Cardiac muscle cell (in vitro differentiated cells and primary cell): Measurements from ENCODE around the gene UNG. TPM values are rescaled to one million over a fixed set of nuclear protein-coding genes. Genes with fewer than 3 reads are reported as not detected.

Source experiments
- DNase-seq, 2 donors: peaks; one replicate each; pipeline versions ENCODE4 v3.0.0 to v3.0.0-alpha.2; 2010 to 2017; ENCODE audit warnings: low read depth in 1 of 2, low spot score in 1 of 2
- H3K27ac ChIP-seq: fragments of 200-600 bp; sonication (generic); 2 replicates; pipeline ENCODE4 v1.5.1; 2016
- H3K27me3 ChIP-seq: fragments of 200-600 bp; sonication (generic); 2 replicates; pipeline ENCODE4 v1.6.0; 2016; ENCODE audit warnings: control low read depth
- H3K36me3 ChIP-seq: fragments of 200-600 bp; sonication (generic); 2 replicates; pipeline ENCODE4 v1.5.1; 2016; ENCODE audit warnings: control low read depth
- H3K4me1 ChIP-seq: fragments of 200-600 bp; sonication (generic); 2 replicates; pipeline ENCODE4 v1.8.1; 2017; ENCODE audit warnings: low read depth, mild to moderate bottlenecking, mixed run types
- H3K4me3 ChIP-seq: fragments of 200-600 bp; sonication (generic); 2 replicates; pipeline ENCODE4 v1.5.1; 2016; ENCODE audit warnings: mild to moderate bottlenecking
- H3K9me3 ChIP-seq: fragments of 200-600 bp; sonication (generic); 2 replicates; pipeline ENCODE4 v1.5.1; 2017; ENCODE audit warnings: low read depth, mild to moderate bottlenecking, control low read depth
- CTCF ChIP-seq: IDR thresholded peaks from 2 replicates; pipeline ENCODE4 v1.5.1; 2012; ENCODE audit warnings: low read depth, mild to moderate bottlenecking, low read length
- polyA plus RNA-seq: library from polyadenylated mRNA; unstranded; fragments of >200 nt; fragmentation: Nextera tagmentation; extraction: Ambion mirVana; gene quantifications from 2 replicates; pipeline ENCODE4 v1.2.1, GENCODE V29; 2016
- total RNA-seq: library from RNA; depleted of rRNA; stranded (reverse); fragments of >200 nt; gene quantifications from 2 replicates; pipeline ENCODE4 v1.2.3, GENCODE V29; 2016

The UNG gene
- total and polyA plus RNA-seq, 2 experiments from 2014 or later = 85.7 to 133 TPM

GRCh38 chr12:109093022-109093918 is 4.1 kb upstream of the UNG start, which contains the start of gene ALKBH2:
Gene ALKBH2 (minus strand): TSS chr12:109093472. CDS start chr12:109092786, 686 bp downstream.
- Histone ChIP-seq H3K4me3 (peak within 1 kb of the TSS; percentile 34), H3K27ac (no peak within 1 kb of the TSS), H3K9me3 (no peaks in the 10 kb centered on the region), H3K36me3 (peaks cover 4% of the 10 kb centered on the region), H3K27me3 (no peaks in the 10 kb centered on the region), H3K4me1 (no peaks in the 10 kb centered on the region)
- DNase-seq = peak; percentile 93 to 96
- TF ChIP-seq CTCF = peak; percentile 95

- TF ChIP-seq CTCF = no peak
- H3K27me3 ChIP-seq = no peaks in the 10 kb centered on the region
- peak overlapping the region; percentile 54 for H3K4me3 ChIP-seq
- peaks cover 13% of the 10 kb centered on the region for H3K36me3 ChIP-seq
- no peaks in the 10 kb centered on the region for H3K9me3 ChIP-seq
- DNase-seq = no peak
- H3K4me1 ChIP-seq = peaks cover 10% of the 10 kb centered on the region
- no peak overlapping the region for H3K27ac ChIP-seq
Measured at GRCh38 chr12:109097140-109097434, 310 bp upstream of the UNG start.

- peak overlapping the region; percentile 74 for H3K27ac ChIP-seq
- peak overlapping the region; percentile 54 for H3K4me3 ChIP-seq
- peak; percentile 86 for DNase-seq
- H3K4me1 ChIP-seq = peaks cover 10% of the 10 kb centered on the region
- peaks cover 20% of the 10 kb centered on the region for H3K36me3 ChIP-seq
- no peaks in the 10 kb centered on the region for H3K27me3 ChIP-seq
- no peaks in the 10 kb centered on the region for H3K9me3 ChIP-seq
- TF ChIP-seq CTCF = no peak
Measured at GRCh38 chr12:109098183-109098604, 797 bp downstream of the UNG start.

GRCh38 chr12:109098651-109099050 is 1.3 kb downstream of the UNG start:
- Histone ChIP-seq H3K27me3 (no peaks in the 10 kb centered on the region), H3K36me3 (peaks cover 23% of the 10 kb centered on the region), H3K27ac (peak overlapping the region; percentile 74), H3K4me1 (peaks cover 10% of the 10 kb centered on the region), H3K4me3 (peak overlapping the region; percentile 54), H3K9me3 (no peaks in the 10 kb centered on the region)
- TF ChIP-seq CTCF = no peak
- DNase-seq = peak in 1 of 2 donors; percentile 26

- no peaks in the 10 kb centered on the region for H3K9me3 ChIP-seq
- peak overlapping the region; percentile 54 for H3K4me3 ChIP-seq
- no peaks in the 10 kb centered on the region for H3K27me3 ChIP-seq
- H3K4me1 ChIP-seq = peaks cover 10% of the 10 kb centered on the region
- DNase-seq = no peak
- peak overlapping the region; percentile 74 for H3K27ac ChIP-seq
- H3K36me3 ChIP-seq = peaks cover 32% of the 10 kb centered on the region
- no peak for TF ChIP-seq CTCF
Measured at GRCh38 chr12:109099431-109100020, 2.1 kb downstream of the UNG start.
